GM19239 (cell line): Measurements from ENCODE around the gene ELP1.
"Not testable (repeated sequence)": the region's sequence is repeated elsewhere in the genome, so short reads cannot be mapped to it uniquely, and the experiment has no call there.

Experiments
- DNase-seq: peaks from one replicate; pipeline ENCODE4 v3.0.0; 2011; ENCODE audit warnings: low spot score; ENCODE audit not compliant: insufficient read length
- FAIRE-seq: peaks from 2 replicates; lab custom pipeline; 2011; peaks lifted over from hg19 to GRCh38; lab: Jason Lieb, UNC

ELP1 gene

DNA sequence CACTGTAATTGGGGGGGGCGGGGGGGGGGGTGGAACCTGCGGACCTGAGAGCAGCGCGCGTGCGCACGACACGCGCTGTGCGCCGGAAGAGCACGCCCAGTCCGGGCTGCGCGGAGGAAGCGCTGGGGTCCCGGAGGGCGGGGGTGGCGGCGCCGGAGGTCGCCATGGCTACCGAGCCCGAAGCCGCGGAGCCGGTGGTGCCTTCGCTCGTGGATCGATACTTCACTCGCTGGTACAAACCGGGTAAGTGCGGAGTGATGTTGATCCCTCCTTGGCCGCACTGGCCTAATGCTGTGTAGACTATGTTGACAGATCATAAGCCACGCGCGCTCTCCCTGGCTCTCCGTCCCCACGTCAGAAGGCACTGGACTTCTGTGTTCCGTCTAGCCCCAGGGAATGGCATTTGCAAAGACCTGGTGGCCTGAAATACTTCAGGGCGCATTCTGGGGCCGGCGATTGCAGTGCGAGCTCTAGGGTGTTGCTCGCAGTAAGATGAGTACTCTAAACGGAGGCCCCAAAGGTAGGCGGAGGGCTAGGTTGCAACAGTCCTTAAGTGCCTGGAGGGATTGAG, 484 bp upstream of the ELP1 start, which contains the start of gene ABITRAM:
Gene ABITRAM (plus strand): TSS at position 78 of the 571 bp plus-strand sequence. CDS start 87 bp downstream, at position 165.
- peak; percentile 78 for DNase-seq
- FAIRE-seq, result no peak

DNA sequence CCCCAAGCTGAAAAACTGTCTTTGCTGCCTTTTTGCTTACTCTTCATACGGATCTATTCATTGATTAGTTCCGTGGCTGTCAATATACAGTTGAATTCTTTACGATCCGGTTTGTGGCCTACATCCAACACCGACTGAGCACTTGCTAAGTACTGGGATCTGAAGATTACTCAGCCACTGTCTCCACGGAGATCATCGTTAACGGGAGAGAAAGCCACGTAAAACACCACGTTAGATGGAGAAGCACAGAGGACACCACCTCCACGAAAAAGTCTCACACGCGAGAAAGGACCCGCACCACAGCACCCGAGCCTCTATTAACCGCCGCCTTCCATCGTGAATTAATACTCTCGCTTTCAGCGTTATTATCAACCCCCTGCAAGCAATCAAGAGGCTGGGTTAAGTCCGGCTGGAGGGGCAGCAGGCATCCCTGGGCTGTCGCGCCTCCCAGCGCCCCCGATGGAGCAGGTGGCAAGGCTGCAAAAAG, 650 bp downstream of the ELP1 start:
- DNase-seq (no peak), FAIRE-seq (no peak)

GRCh38 chr9:108928386-108928785, 5.5 kb downstream of the ELP1 start:
- FAIRE-seq (no peak), DNase-seq (no peak)

DNA sequence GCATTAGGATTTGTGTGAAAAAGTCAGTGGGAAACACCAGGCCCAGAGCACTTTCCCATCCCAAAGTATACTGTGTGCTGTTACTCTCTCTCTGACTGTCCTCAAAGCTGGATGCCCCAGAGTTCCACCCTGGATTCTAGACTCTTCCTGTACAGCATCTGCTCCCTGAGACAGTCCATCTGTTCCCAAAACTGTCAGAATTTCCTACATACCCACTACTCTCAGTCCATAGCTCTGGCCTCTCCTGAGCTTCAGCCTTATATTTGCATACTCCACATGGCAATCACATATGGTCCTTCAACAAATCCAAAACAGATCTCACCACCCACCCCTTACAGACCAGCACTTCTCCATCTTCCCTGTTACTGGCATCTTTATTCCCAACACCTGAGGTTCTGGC, 9.5 kb downstream of the ELP1 start:
- no peak for FAIRE-seq
- DNase-seq, result no peak

DNA sequence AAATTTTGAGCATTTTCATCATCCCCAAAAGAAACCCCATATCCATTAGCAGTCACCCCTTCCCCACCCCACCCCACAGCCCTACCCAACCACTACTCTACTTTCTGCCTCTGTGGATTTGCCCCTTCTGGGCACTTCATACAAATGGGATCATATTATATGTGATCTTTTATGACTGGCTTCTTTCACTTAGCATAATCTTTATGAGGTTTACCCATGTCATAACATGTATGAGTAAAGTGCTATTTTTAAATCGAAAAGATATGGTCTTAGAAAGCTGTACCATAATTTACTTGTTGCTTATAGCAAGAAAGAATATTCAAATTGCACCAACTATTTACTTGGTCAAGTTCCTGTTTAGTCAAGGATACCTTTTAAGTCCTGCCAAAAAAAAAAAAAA, 12.7 kb downstream of the ELP1 start:
- no peak for FAIRE-seq
- no peak for DNase-seq

GRCh38 chr9:108920401-108920800, 13.5 kb downstream of the ELP1 start:
- not testable (repeated sequence) for FAIRE-seq, DNase-seq

GRCh38 chr9:108919517-108919916, 14.4 kb downstream of the ELP1 start:
- FAIRE-seq (no peak), DNase-seq (no peak)

DNA sequence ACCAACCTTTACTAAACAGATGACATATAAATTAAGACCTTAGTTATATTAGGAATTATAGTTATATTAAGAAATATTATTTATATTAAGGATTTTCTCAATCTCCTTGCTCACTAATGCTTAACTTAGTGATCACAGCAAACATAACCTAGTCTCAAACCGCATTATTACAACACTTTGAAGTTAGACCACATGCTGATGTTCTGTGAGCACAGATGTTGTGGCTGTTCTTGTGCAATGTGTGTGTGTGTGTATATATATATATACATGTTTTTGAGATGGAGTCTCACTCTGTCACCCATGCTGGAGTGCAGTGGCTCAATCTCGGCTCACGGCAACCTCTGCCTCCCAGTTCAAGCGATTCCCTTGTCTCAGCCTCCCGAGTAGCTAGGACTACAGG, 20.5 kb downstream of the ELP1 start:
- no peak for DNase-seq

DNA sequence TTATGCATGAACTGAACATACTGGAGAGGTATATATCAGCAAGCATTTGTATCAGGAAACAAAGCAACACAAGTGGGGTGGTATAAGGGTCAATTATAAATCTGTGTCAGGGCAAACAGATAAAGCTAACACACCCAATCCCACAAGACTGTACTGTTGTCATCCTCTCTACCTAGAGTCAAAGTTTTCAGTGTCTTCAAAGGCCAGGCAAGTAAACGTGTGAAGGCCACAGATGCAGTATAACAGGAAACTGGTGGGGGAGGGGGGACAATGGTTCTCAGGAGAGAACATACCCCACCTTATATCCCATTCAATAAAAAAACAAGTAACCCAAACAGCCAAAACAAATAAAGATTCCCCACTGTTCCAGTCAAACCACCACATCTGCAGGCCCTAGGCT, 22.1 kb downstream of the ELP1 start:
- no peak for DNase-seq
- no peak for FAIRE-seq

More for the DNA sequence above, 20.5 kb downstream of the ELP1 start:
- no peak for FAIRE-seq

DNA sequence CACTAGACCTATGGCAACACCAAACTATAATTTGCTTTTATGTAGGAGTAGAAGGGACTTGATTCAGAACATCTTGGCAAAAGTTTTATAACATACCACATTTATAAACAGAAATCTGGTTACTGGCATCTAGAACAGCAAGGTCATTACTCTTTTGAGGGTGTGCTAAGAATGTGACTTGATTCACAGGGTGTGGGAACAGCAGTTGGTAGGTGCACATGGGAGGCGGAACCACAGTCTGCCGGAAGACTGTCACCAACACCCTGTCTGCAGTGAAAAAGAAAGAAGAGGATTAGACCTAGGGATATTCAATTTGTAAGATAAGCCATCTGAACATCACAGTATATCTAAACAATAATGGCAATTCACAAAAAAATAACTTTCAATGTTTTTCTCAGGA, 23.0 kb downstream of the ELP1 start:
- FAIRE-seq, result no peak
- no peak for DNase-seq

DNA sequence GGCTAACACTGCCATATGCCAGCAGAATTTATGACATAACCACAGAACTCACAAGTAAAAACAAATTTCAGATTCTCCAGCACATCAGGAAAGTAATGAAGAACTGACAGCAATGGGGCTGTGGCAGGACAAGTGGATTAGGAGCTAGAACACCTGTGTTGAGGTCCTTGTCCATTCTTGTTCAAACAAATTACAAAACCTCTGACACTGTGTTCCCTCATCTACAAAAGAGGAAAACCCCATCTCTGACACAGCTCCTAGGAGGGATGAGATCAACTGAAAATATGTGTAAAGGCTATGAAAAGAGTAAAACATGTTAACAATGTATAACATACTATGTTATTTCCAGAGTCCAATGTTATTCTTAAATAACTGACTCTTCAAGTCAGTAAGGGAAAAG, 23.5 kb downstream of the ELP1 start:
- DNase-seq (no peak), FAIRE-seq (no peak)

- no peak for FAIRE-seq
These were observed 28.4 kb downstream of the ELP1 start for GRCh38 chr9:108905494-108905893.

DNA sequence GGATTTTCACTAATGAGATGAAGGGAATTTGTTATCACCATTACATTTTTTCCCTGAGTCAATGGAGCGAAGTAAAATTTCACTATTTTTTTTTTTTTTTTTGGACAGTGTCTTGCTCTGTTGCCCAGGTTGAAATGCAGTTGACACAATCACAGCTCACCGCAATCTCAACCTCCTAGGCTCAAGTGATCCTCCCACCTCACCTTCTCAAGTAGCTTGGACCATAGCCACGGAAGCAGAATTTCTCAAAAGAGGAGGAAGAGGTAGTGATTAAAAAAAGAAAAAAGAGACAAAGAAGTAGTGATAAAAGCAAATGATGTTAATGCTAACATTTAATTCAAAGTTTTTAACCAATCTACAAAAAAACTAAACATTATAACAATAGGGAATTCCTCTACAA, 29.8 kb downstream of the ELP1 start:
- DNase-seq (no peak), FAIRE-seq (no peak)

More at GRCh38 chr9:108905494-108905893, 28.4 kb downstream of the ELP1 start:
- DNase-seq, result no peak

DNA sequence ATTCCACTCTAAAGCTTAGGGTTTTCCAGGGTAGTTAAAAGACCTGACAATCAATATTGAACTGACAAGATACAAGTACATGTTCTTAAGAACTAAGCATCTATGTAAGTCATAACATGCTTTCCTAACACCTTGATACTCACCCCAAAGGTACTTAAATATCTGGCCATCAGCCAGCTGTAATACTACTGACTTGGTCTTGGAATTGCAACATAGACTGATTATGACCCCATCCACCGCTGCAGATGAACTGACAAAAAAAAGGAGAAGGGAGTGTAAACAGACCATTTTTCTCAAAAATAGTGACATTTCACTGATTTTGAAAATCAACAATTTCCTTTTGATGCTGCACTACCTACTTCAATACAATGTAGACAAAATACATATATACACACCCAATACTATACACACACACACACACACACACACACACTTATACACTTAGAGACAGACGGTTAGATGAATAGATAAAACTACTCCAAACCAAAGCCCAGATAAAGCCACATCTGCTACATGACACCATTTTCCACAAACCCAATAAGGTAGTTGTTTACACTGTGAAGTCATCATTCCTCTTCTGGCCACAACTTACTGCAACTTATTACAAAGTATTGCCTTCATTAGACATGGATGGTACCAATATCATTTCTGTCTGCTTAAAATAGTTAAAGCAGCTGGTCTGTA, 30.4 kb downstream of the ELP1 start:
- no peak for FAIRE-seq
- DNase-seq, result no peak

- DNase-seq (no peak), FAIRE-seq (no peak)
These were observed 33.7 kb downstream of the ELP1 start for GRCh38 chr9:108900176-108900575.

DNA sequence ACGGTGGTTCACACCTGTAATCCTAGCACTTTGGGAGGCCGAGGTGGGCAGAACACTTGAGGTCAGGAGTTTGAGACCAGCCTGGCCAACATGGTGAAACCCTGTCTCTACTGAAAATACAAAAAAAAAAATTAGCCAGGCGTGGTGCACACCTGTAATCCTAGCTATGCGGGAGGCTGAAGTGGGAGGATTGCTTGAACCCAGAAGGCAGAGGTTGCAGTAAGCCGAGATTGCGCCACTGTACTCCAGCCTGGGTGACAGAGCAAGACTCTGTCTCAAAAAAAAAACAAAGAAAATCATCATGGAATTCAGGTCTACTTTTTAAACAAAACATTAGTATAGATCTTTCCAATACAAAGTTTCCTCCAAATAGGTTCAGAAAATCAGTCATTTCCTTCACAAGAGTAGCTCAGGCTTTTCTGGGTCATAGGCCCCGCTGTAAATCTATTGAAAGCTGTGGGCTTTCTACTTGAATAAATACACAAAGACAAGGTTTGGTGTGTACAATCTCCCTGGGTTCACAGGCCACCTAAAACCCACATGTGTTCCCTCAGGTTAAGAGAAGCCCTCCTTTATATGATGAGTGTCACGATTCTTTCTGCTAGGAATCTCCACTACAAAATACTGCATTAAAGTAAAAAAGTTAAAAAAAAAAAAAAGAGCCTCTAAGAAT, 34.8 kb downstream of the ELP1 start:
- DNase-seq, FAIRE-seq: not testable (repeated sequence)

DNA sequence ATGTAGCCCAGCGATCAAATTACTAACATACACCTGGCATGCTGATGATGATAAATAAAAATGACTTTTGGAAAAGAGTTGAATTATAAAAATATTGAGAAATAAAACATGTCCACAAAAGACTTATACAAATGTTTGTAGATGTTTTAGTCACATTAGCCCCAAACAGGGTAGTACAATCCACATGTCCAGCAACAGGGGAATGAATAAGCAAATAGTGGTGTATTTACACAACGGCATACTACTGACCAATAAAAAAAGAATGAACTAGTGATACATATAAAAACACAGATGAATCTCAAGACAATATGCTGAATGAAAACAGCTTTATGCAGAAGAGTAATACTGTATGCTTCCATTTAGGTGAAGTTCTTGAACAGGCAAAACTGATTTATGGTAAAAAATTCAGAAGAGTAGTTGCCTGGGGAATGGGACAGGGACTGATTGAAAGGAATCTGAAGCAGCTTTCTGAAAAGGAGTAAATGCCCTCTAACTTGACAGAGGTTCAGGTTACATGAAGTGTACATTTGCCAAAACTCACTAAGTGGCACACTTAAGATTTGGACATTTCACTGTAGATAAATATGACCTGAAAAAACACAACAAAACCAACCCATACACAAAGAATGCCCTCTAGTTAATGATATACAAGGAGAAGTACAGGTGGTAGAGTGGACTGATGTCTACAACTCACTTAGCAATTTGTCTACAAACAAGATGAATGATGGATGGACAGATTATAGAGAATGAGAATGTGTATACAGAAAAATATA, 36.4 kb downstream of the ELP1 start:
- FAIRE-seq, result no peak
- DNase-seq, result no peak

- no peak for FAIRE-seq
- DNase-seq, result no peak
These were observed 39.5 kb downstream of the ELP1 start for GRCh38 chr9:108894225-108894997.

DNA sequence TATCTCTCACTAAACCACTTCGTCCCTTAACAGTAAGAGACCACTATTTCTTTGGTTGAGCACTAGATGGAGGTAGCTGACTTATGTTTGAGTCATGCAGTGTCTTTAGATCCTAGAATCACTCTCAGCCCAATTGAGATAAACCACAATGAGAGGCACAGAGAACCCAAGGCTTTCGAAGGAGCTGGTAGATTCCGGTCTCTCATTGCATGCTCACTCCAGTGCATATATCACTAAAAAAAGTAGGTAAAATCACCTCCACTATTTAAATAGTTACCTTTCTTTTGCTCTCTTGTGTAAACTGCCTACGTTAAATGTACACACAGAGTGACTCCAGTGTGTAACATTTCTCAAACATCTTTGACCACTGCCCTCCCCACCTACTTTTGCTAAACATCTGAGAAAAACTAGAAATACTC, 44.3 kb downstream of the ELP1 start:
- FAIRE-seq, result no peak
- no peak for DNase-seq
